GM12878 (cell line): Measurements from ENCODE around the gene OR2S2. TPM values are rescaled to one million over a fixed set of nuclear protein-coding genes. Genes with fewer than 3 reads are reported as not detected.
"Not testable (repeated sequence)": the region's sequence is repeated elsewhere in the genome, so short reads cannot be mapped to it uniquely, and the experiment has no call there.

Experiments used
- ATAC-seq: fragments of 200-7000 bp; cut with Tn5 transposase; 3 replicates; pipeline ENCODE4 v1.9.1; 2020; ENCODE audit warnings: mild to moderate bottlenecking, moderate library complexity
- BruUV-seq: library from RNA; stranded (reverse); fragments of 400-500 nt; replicated peaks from 2 replicates; lab custom pipeline; 2021; lab: Mats Ljungman, UMichigan
- CTCF ChIA-PET: fragments of 300-600 bp; sonication (Branson Sonifier 250); formaldehyde crosslinking; extraction: SDS; loops from one replicate; lab custom pipeline; 2021; ENCODE audit warnings: inconsistent platforms; lab: Yijun Ruan, JAX
- POLR2A ChIA-PET: fragments of 350-600 bp; formaldehyde crosslinking; extraction: SDS; loops from one replicate; lab custom pipeline; 2021; ENCODE audit warnings: inconsistent platforms; lab: Charles Lee
- RAD21 ChIA-PET: fragments of 300-600 bp; sonication (Branson Sonifier 250); formaldehyde crosslinking; loops from one replicate; lab custom pipeline; 2023; ENCODE audit warnings: antibody characterized with exemption; ENCODE audit not compliant: unreplicated experiment; lab: Charles Lee
- SMC1A ChIA-PET: fragments of 300-600 bp; sonication (Branson Sonifier 250); formaldehyde crosslinking; loops from one replicate; lab custom pipeline; 2023; ENCODE audit not compliant: unreplicated experiment, uncharacterized antibody; lab: Charles Lee
- DNase-seq: peaks from one replicate; pipeline ENCODE4 v3.0.0-alpha.2; 2011; ENCODE audit warnings: low read depth, low spot score
- FAIRE-seq: peaks from 3 replicates; lab custom pipeline; 2011; peaks lifted over from hg19 to GRCh38; lab: Jason Lieb, UNC
- H2AFZ ChIP-seq: 2 replicates; pipeline ENCODE4 v1.6.0; 2011; ENCODE audit warnings: low read depth, low read length, control low read depth; ENCODE audit not compliant: control insufficient read depth
- H3K27ac ChIP-seq: 2 replicates; pipeline ENCODE4 v1.5.1; 2011; ENCODE audit warnings: control low read depth; ENCODE audit not compliant: control insufficient read depth, insufficient read depth
- H3K27me3 ChIP-seq, 2 experiments: replicated peaks in 1 of 2; 2 replicates each; pipeline versions ENCODE4 v1.6.0 to v1.6.1; 2011; ENCODE audit warnings: low read length in 1 of 2; ENCODE audit not compliant: control insufficient read depth in 2 of 2, insufficient read depth in 2 of 2
- H3K36me3 ChIP-seq, 2 experiments: 2 replicates each; pipeline ENCODE4 v1.5.1; 2011; ENCODE audit warnings: low read length in 1 of 2; ENCODE audit not compliant: control insufficient read depth in 2 of 2, insufficient read depth in 2 of 2
- H3K4me1 ChIP-seq: 2 replicates; pipeline ENCODE4 v1.6.1; 2011; ENCODE audit warnings: mild to moderate bottlenecking, low read length, moderate library complexity, mixed read lengths; ENCODE audit not compliant: control insufficient read depth, insufficient read depth
- H3K4me2 ChIP-seq: 2 replicates; pipeline ENCODE4 v1.6.0; 2011; ENCODE audit warnings: control low read depth; ENCODE audit not compliant: control insufficient read depth, insufficient read depth
- H3K4me3 ChIP-seq: fragments of 200-600 bp; sonication (generic); 2 replicates; pipeline ENCODE4 v1.5.1; 2016
- H3K79me2 ChIP-seq: 2 replicates; pipeline ENCODE4 v1.6.0; 2011; ENCODE audit warnings: low read length; ENCODE audit not compliant: control insufficient read depth, insufficient read depth
- H3K9ac ChIP-seq: 2 replicates; pipeline ENCODE4 v1.8.0; 2011; ENCODE audit warnings: low read length, control low read depth, mixed read lengths; ENCODE audit not compliant: control insufficient read depth, insufficient read depth
- H3K9me3 ChIP-seq: replicated peaks from 3 replicates; pipeline ENCODE4 v1.5.1; 2011; ENCODE audit warnings: mild to moderate bottlenecking, low read length; ENCODE audit not compliant: control insufficient read depth, insufficient read depth
- H4K20me1 ChIP-seq: 2 replicates; pipeline ENCODE4 v1.6.0; 2011; ENCODE audit not compliant: control insufficient read depth, insufficient read depth
- CHD4 ChIP-seq: fragments of 200-600 bp; sonication (generic); IDR thresholded peaks from 2 replicates; pipeline ENCODE4 v1.6.1; 2016; ENCODE audit warnings: mild to moderate bottlenecking
- WGBS: methylation state at CpG from one replicate; pipeline ENCODE4 v1.1.6; 2016; ENCODE audit warnings: low lambda C conversion rate; ENCODE audit not compliant: insufficient replicate concordance, insufficient coverage; ENCODE audit errors: missing lambda C conversion rate; 5-methylcytosine and 5-hydroxymethylcytosine counted together
- in situ Hi-C: fragments of 300-500 bp; cut with MboI; formaldehyde crosslinking; loops from 9 replicates; pipeline ENCODE4 v1.14.3; 2018; ENCODE audit warnings: mixed read lengths
- intact Hi-C: fragments of 100-400 bp; cut with micrococcal nuclease; formaldehyde crosslinking; loops from one replicate; pipeline ENCODE4 v1.14.2; 2022; ENCODE audit not compliant: unreplicated experiment
- polyA plus RNA-seq, 11 experiments: library from polyadenylated mRNA; depleted of rRNA in 4 of 11; unstranded in 6 of 11; stranded (reverse) in 5 of 11; fragments of >200 nt; fragmentation: Nextera tagmentation in 4 of 11; fragmentation: Illumina TruSeq in 1 of 11; extraction: Ambion mirVana in 4 of 11; extraction: Trizol in 1 of 11; gene quantifications; 1 replicate in 1 of 11; 2 replicates in 10 of 11; pipeline versions ENCODE4 v1.2.1 to v1.2.3, GENCODE V29; 2011 to 2016; ENCODE audit warnings: inconsistent platforms in 2 of 11, missing spikeins in 2 of 11, low read depth in 1 of 11
- total RNA-seq, 4 experiments: library from RNA; depleted of rRNA in 3 of 4; stranded (reverse); fragments of >200 nt in 3 of 4; fragmentation: Illumina TruSeq in 1 of 4; extraction: Trizol in 1 of 4; gene quantifications; 2 replicates each; pipeline versions ENCODE4 v1.2.1 to v1.2.3, GENCODE V29; 2013 to 2021

The OR2S2 gene
- total and polyA plus RNA-seq, 10 of the 15 experiments (the other 5 are each of a cell fraction or from before 2014, with no cell fraction given), result not detected

DNA sequence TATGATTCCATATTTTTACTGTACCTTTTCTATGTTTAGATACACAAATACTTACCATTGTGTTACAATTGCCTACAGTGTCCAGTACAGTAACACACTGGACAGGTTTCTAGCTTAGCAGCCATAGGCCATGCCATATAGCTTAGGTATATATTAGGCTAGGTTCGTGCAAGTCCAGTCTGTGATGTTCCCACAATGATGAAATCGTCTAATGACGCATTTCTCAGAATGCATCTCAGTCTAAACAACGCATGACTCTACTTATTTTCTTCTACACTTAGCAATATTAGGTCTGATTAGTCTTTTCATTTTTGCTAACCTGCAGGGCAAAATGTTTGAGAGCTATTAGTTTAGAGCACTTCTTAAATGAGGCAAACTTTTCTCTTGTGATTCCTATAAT lies 22.7 kb downstream of the OR2S2 start:
- ATAC-seq, result no peak
- FAIRE-seq, result no peak
- POLR2A ChIA-PET, result no interaction called here
- H3K27me3 ChIP-seq, result no peaks in the 10 kb centered on the region
- no peak overlapping the region for H3K4me2 ChIP-seq
- H3K9me3 ChIP-seq, result no peaks in the 10 kb centered on the region
- no peak overlapping the region for H3K4me3 ChIP-seq
- H3K4me1 ChIP-seq, result peaks cover 3% of the 10 kb centered on the region
- no peaks in the 10 kb centered on the region for H4K20me1 ChIP-seq
- H2AFZ ChIP-seq, result no peak overlapping the region
- no peak for TF ChIP-seq CHD4
- SMC1A ChIA-PET, result no interaction called here
- no TSS peak for BruUV-seq
- intact Hi-C loops (no loop called here), in situ Hi-C loops (no loop called here)
- no peaks in the 10 kb centered on the region for H3K36me3 ChIP-seq
- CTCF ChIA-PET, result interaction anchor here (0.6 to 1.8 kb wide), 3 partner anchors 11 to 109 kb away, joined by 3 to 5 read pairs (median 3); no protein-coding TSS in a partner anchor
- RAD21 ChIA-PET, result no interaction called here
- no peak overlapping the region for H3K27ac ChIP-seq
- WGBS, result 67% methylated on average over 4 of the region's 4 CpGs
- no peak overlapping the region for H3K9ac ChIP-seq
- DNase-seq, result no peak
- H3K79me2 ChIP-seq, result no peaks in the 10 kb centered on the region

DNA sequence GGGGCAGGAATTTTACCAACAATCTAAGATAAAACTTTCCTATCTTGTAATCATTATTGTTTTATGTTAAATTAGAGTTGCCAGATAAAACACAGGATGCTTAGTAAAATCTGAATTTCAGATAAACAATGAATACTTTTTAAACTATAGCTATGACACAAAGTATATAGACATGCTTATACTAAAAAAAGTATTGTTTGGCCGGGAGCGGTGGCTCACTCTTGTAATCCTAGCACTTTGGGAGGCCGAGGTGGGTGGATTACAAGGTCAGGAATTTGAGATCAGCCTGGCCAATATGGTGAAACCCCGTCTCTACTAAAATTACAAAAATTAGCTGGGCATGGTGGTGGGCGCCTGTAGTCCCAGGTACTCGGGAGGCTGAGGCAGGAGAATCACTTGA lies 23.9 kb downstream of the OR2S2 start:
- H3K4me3 ChIP-seq, H3K9ac ChIP-seq, ATAC-seq, H3K4me1 ChIP-seq, H3K79me2 ChIP-seq, BruUV-seq, SMC1A ChIA-PET, H4K20me1 ChIP-seq, H3K4me2 ChIP-seq, FAIRE-seq, H3K9me3 ChIP-seq, intact Hi-C loops, DNase-seq, H3K27me3 ChIP-seq, RAD21 ChIA-PET, H3K27ac ChIP-seq, in situ Hi-C loops, H2AFZ ChIP-seq, H3K36me3 ChIP-seq, CTCF ChIA-PET: not testable (repeated sequence)
- 56% methylated on average over 6 of the region's 6 CpGs for WGBS
- POLR2A ChIA-PET, result interaction anchor here (0.6 kb wide), 1 partner anchor 653 kb away, joined by 3 read pairs; no protein-coding TSS in a partner anchor
